Left ventricle myocardium inferior (tissue), 1 donor: Measurements from ENCODE around the gene DQX1. TPM values are rescaled to one million over a fixed set of nuclear protein-coding genes. Genes with fewer than 3 reads are reported as not detected.

Source experiments
- DNase-seq: peaks from one replicate; pipeline ENCODE4 v3.0.0-alpha.2; 2020
- H3K27ac ChIP-seq: fragments of 200-600 bp; replicated peaks from 2 replicates; pipeline ENCODE4 v1.8.0; 2021
- H3K27me3 ChIP-seq: fragments of 200-600 bp; 2 replicates; pipeline ENCODE4 v1.8.0; 2021; ENCODE audit warnings: low read depth
- H3K36me3 ChIP-seq: fragments of 200-600 bp; 2 replicates; pipeline ENCODE4 v1.8.0; 2021
- H3K4me1 ChIP-seq: fragments of 200-600 bp; 2 replicates; pipeline ENCODE4 v1.8.0; 2021
- H3K4me3 ChIP-seq: fragments of 200-600 bp; 2 replicates; pipeline ENCODE4 v1.8.0; 2021; ENCODE audit warnings: mild to moderate bottlenecking, moderate library complexity
- H3K9me3 ChIP-seq: fragments of 200-600 bp; replicated peaks from 2 replicates; pipeline ENCODE4 v1.8.0; 2021
- intact Hi-C: fragments of 100-400 bp; cut with micrococcal nuclease; formaldehyde crosslinking; loops from one replicate; pipeline ENCODE4 v1.11.0; 2022
- total RNA-seq: library from RNA; stranded (reverse); fragmentation: NEBNext Ultra II Directional; extraction: Animal tissue kit (Norgen Biotek cat#: 25700); gene quantifications from one replicate; pipeline ENCODE4 v1.2.1, GENCODE V29; 2021
- TF ChIP-seq, protein P1 (sequence below): fragments of 200-600 bp; IDR thresholded peaks from 2 replicates; pipeline ENCODE4 v1.8.0; 2021; ENCODE audit warnings: antibody characterized with exemption, mild to moderate bottlenecking, borderline replicate concordance
- donor health status: DM: no; HTN: yes; CAD: no; lungs with severe emphysema.

The DQX1 gene
- total RNA-seq, 1 donor from 2014 or later: 0.11 TPM

DNA sequence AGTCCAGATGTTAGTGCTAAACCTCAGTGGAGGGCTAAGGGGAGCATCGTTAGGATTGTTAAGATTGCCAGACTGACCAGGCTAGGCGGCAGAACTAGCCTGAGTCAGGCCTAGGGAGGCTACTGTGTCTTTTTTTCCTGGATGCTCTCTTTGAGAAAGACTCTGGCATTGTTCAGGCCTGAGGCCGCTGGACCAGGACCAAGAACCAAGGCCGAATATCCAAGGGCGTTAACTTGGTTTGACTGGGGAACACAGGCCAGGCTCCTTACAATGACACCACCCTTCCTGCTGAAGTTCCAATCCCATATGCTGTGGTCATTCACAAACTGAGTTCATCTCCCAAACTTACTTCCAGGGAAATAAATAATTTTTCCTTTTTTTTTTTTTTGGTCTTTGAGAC is 14.3 kb upstream of the DQX1 start:
- H3K27me3 ChIP-seq: peaks cover 4% of the 10 kb centered on the region
- H3K9me3 ChIP-seq: no peaks in the 10 kb centered on the region
- H3K27ac ChIP-seq: peak overlapping the region; percentile 88
- intact Hi-C loops: loop anchor here (10.0 kb wide), 1 partner anchor 55 kb away; the partner anchor contains the start of genes CCDC142 and TTC31
- H3K4me3 ChIP-seq: no peak overlapping the region
- no peaks in the 10 kb centered on the region for H3K36me3 ChIP-seq
- DNase-seq: peak; percentile 77
- H3K4me1 ChIP-seq: peaks cover 20% of the 10 kb centered on the region
- TF ChIP-seq, protein P1, sequence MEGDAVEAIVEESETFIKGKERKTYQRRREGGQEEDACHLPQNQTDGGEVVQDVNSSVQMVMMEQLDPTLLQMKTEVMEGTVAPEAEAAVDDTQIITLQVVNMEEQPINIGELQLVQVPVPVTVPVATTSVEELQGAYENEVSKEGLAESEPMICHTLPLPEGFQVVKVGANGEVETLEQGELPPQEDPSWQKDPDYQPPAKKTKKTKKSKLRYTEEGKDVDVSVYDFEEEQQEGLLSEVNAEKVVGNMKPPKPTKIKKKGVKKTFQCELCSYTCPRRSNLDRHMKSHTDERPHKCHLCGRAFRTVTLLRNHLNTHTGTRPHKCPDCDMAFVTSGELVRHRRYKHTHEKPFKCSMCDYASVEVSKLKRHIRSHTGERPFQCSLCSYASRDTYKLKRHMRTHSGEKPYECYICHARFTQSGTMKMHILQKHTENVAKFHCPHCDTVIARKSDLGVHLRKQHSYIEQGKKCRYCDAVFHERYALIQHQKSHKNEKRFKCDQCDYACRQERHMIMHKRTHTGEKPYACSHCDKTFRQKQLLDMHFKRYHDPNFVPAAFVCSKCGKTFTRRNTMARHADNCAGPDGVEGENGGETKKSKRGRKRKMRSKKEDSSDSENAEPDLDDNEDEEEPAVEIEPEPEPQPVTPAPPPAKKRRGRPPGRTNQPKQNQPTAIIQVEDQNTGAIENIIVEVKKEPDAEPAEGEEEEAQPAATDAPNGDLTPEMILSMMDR: no peak

DNA sequence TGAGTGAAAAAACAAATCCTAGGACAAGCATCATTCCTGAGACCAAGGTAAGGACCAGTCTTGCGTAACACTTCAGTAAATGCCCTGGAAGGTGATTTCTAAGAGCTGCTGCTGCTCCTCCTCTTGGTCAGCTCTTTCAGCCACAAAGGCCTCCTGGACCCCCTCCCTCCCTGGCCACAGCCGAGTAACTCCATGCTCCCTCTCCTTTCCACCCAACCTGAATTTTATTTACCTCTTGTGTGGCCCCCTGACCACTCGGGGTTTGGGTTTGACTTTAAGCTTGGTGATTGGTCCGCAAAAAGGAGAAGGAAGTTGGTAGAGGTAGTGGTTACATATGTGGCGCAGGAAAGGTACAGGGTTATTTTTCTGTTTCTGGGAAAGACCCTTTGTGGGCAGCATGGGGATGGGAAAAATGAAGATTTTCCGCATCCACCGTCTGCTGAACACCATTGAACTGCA is 12.9 kb upstream of the DQX1 start:
- TF ChIP-seq, protein P1: no peak
- peaks cover 4% of the 10 kb centered on the region for H3K27me3 ChIP-seq
- H3K4me1 ChIP-seq: peaks cover 20% of the 10 kb centered on the region
- no peaks in the 10 kb centered on the region for H3K9me3 ChIP-seq
- peaks cover 3% of the 10 kb centered on the region for H3K36me3 ChIP-seq
- peak overlapping the region; percentile 88 for H3K27ac ChIP-seq
- no peak overlapping the region for H3K4me3 ChIP-seq
- intact Hi-C loops: no loop called here
- DNase-seq: no peak

DNA sequence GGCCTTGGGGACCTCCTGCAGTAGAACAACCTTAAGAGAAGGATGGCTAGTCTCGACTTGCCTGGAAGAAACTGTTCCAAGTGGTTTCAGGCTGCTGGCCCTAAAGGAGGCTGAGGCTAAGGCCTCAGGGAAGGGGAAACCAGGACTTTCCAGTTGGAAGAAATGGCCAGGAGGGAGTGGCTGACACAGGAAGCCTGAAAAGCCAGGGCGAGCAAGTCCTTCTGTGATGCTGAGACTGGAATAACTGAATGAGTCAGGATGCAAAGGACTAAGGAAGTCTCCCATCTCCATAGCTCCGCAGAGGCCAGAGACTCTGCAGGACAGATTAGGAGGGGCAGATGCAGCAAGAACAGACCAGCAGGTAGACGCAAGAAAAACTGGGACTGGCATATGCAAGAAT is 11.1 kb upstream of the DQX1 start:
- Histone ChIP-seq H3K36me3 (peaks cover 21% of the 10 kb centered on the region), H3K4me3 (no peak overlapping the region), H3K4me1 (peaks cover 24% of the 10 kb centered on the region), H3K27ac (no peak overlapping the region), H3K9me3 (no peaks in the 10 kb centered on the region), H3K27me3 (peaks cover 4% of the 10 kb centered on the region)
- no peak for DNase-seq
- TF ChIP-seq, protein P1: no peak
- intact Hi-C loops: no loop called here

DNA sequence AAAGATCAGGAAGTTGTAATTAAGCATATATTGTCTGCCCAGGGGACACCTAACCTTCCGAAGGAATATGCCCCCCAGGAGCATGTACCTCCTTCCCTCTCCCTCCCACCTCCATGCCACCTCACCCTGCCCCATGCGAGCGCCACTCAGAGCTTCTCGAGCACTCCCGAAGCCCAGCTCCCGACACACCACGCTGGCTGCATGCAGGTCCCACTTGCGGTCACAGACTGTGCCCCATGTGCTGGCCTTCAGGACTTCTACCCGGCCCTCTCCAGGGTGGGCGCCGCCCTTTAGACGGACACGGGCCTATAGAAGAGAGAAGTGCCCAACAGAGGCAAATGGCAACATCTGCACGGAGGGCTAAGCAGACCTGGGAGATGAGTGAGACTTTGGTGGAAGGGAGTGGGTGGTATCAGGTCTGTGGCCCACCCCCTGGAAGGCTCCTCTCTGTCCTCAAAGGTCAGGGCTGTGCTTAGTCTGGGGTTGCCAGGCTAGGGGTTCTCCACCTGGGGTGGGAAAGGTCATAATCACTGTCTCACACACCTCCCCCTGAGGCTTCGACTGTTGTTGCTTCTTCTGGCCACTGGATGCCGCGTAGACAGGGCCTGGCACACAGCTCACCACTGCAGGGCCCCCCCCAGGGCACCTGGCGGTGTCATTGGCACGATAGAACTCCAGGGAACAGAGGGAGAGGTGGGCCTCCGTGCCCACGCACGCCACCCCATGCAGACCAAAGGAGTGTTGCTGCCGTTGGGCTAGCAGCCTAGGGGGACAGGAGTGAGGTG is 10.3 kb upstream of the DQX1 start:
- TF ChIP-seq, protein P1: no peak
- intact Hi-C loops: no loop called here
- Histone ChIP-seq H3K4me1 (peaks cover 32% of the 10 kb centered on the region), H3K36me3 (peaks cover 29% of the 10 kb centered on the region), H3K27ac (no peak overlapping the region), H3K27me3 (peaks cover 4% of the 10 kb centered on the region), H3K4me3 (no peak overlapping the region), H3K9me3 (no peaks in the 10 kb centered on the region)
- no peak for DNase-seq

DNA sequence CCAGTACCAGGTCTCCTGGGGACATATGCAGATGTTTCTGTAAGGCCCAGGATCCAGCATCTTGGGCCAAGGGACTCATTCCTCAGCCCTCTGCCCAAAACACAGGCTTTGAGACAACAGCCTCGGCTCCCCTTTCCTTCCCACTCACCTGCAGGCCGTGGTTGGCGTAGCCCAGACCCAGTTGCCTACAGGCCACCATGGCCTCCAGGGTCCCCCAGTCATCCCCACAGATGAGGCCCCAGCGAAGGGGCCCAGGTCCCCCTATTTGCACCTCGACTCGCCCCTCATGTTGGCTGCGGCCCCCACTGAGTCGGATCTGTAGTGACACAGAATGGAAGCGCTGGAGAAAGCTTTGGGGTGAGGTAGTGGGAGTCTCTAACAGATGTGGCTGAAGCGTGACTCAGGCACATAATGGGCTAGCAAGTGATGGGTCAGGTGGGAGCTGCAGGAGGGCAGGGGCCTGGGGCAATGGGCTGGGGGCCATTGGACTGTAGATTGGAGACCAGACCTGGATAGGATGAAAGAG is 9.5 kb upstream of the DQX1 start:
- no peak for DNase-seq
- H3K4me1 ChIP-seq: peaks cover 32% of the 10 kb centered on the region
- H3K27ac ChIP-seq: no peak overlapping the region
- TF ChIP-seq, protein P1: no peak
- H3K4me3 ChIP-seq: no peak overlapping the region
- peaks cover 4% of the 10 kb centered on the region for H3K27me3 ChIP-seq
- H3K36me3 ChIP-seq: peaks cover 32% of the 10 kb centered on the region
- intact Hi-C loops: no loop called here
- no peaks in the 10 kb centered on the region for H3K9me3 ChIP-seq
